Suprapubic skin (tissue), 4 donors: Measurements from ENCODE around the gene ABHD17A. TPM values are rescaled to one million over a fixed set of nuclear protein-coding genes. Genes with fewer than 3 reads are reported as not detected.

Experiments used
- DNase-seq, 2 donors: peaks; one replicate each; pipeline ENCODE4 v3.0.0-alpha.2; 2019; ENCODE audit warnings: low spot score in 2 of 2
- H3K27ac ChIP-seq: fragments of 200-600 bp; sonication (generic); one replicate; pipeline ENCODE4 v1.5.1; 2019
- H3K27me3 ChIP-seq: fragments of 200-600 bp; sonication (generic); one replicate; pipeline ENCODE4 v1.5.1; 2019
- H3K36me3 ChIP-seq: fragments of 200-600 bp; sonication (generic); one replicate; pipeline ENCODE4 v1.5.1; 2019
- H3K4me1 ChIP-seq: fragments of 200-600 bp; sonication (generic); one replicate; pipeline ENCODE4 v1.5.1; 2019
- H3K4me3 ChIP-seq: fragments of 200-600 bp; sonication (generic); one replicate; pipeline ENCODE4 v1.5.1; 2019; ENCODE audit warnings: mild to moderate bottlenecking
- H3K9me3 ChIP-seq: fragments of 200-600 bp; sonication (generic); one replicate; pipeline ENCODE4 v1.5.1; 2019
- EP300 ChIP-seq: sonication (generic); formaldehyde crosslinking; IDR thresholded peaks from one replicate; pipeline ENCODE4 v1.6.1; 2017; ENCODE audit warnings: antibody characterized with exemption
- POLR2A ChIP-seq, 2 donors: fragments of 450-650 bp; IDR thresholded peaks; one replicate each; pipeline ENCODE4 v1.6.1; 2017; ENCODE audit warnings: antibody characterized with exemption in 2 of 2, mild to moderate bottlenecking in 2 of 2, moderate library complexity in 2 of 2
- POLR2AphosphoS5 ChIP-seq, 3 donors: sonication (generic); formaldehyde crosslinking; IDR thresholded peaks; one replicate each; pipeline ENCODE4 v1.6.1; 2017; ENCODE audit warnings: antibody characterized with exemption in 3 of 3
- WGBS: methylation state at CpG from one replicate; pipeline ENCODE4 v1.1.5; 2018; 5-methylcytosine and 5-hydroxymethylcytosine counted together
- total RNA-seq, 4 donors: library from RNA; depleted of rRNA; stranded (reverse); fragments of >200 nt; gene quantifications; one replicate each; pipeline ENCODE4 v1.1.0, GENCODE V29; 2016
- TF ChIP-seq, protein P1 (sequence below), 2 donors: fragments of 200-600 bp in 1 of 2; fragments of 450-650 bp in 1 of 2; sonication (generic) in 1 of 2; IDR thresholded peaks; one replicate each; pipeline ENCODE4 v1.5.1; 2016 to 2019; ENCODE audit warnings: antibody characterized with exemption in 2 of 2, mild to moderate bottlenecking in 1 of 2, moderate library complexity in 1 of 2

Gene ABHD17A
- total RNA-seq, 4 donors from 2014 or later: 82.3 to 120 (median 110) TPM

DNA sequence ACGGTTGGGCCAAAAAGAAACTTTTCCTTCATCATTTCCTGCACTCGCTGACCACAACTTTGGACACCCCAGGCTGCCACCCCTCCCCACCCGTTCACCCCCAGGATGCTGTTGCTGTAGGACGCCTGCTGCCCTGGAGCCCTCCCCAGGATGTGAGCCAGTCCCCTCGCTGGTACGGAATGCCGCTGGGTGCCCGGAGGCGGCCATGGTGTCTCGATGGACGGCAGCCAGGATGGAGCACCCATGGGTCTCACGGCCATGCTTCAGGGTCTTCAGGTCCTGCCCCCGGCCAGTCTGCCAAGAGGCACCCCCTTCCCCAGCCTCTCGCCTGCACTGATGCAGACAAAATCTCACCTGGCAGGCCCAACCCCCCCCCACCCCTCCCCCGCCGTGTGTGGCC is 40.2 kb upstream of the ABHD17A start:
- Histone ChIP-seq H3K27me3 (no peaks in the 10 kb centered on the region), H3K4me3 (no peak overlapping the region), H3K36me3 (peaks cover 49% of the 10 kb centered on the region), H3K9me3 (no peaks in the 10 kb centered on the region), H3K27ac (no peak overlapping the region), H3K4me1 (peaks cover 15% of the 10 kb centered on the region)
- WGBS: 91% methylated on average over 11 of the region's 16 CpGs
- TF ChIP-seq, protein P1, sequence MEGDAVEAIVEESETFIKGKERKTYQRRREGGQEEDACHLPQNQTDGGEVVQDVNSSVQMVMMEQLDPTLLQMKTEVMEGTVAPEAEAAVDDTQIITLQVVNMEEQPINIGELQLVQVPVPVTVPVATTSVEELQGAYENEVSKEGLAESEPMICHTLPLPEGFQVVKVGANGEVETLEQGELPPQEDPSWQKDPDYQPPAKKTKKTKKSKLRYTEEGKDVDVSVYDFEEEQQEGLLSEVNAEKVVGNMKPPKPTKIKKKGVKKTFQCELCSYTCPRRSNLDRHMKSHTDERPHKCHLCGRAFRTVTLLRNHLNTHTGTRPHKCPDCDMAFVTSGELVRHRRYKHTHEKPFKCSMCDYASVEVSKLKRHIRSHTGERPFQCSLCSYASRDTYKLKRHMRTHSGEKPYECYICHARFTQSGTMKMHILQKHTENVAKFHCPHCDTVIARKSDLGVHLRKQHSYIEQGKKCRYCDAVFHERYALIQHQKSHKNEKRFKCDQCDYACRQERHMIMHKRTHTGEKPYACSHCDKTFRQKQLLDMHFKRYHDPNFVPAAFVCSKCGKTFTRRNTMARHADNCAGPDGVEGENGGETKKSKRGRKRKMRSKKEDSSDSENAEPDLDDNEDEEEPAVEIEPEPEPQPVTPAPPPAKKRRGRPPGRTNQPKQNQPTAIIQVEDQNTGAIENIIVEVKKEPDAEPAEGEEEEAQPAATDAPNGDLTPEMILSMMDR (IDR thresholded peaks at IDR 0.05): no peak
- TF ChIP-seq EP300 (no peak), POLR2AphosphoS5 (IDR thresholded peaks at IDR 0.05) (no peak), POLR2A (IDR thresholded peaks at IDR 0.05) (no peak)
- DNase-seq: no peak

DNA sequence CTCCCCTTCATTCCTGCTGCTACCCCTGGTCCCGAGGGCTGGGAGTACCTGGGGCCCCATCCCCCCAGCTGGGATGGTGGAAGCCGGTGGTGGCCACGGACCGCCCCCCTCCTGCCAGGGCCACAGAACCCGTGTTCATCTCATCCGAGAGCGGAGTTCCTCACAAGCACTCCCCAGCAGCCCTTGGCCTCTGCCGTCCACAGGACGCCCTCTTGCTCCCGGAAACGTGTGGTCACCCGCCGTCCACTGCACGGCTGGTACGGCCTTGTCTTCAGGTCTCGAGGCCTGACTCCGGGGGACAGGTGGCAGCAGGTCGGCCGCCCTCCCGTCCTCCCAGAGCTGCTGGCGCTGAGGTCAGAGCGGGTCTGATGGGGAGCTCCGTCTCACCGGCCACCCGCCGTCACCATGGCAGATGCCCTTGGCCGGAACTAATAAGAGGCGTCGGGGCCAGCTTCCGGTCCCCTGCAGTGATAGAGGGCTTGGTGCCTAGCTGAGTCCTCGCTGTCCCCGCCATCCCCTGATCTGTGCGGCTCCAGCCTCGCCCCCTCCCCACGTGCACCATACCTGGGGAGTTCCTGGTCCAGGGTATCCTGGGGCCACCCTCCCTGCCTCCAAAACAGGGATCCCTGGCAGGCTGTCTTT is 39.1 kb upstream of the ABHD17A start:
- Histone ChIP-seq H3K27ac (no peak overlapping the region), H3K27me3 (no peaks in the 10 kb centered on the region), H3K4me1 (peaks cover 6% of the 10 kb centered on the region), H3K36me3 (peaks cover 60% of the 10 kb centered on the region), H3K4me3 (no peak overlapping the region), H3K9me3 (no peaks in the 10 kb centered on the region)
- DNase-seq: no peak
- no CpG with 5 or more reads among the region's 35 CpGs for WGBS
- TF ChIP-seq POLR2AphosphoS5 (IDR thresholded peaks at IDR 0.05) (no peak), POLR2A (IDR thresholded peaks at IDR 0.05) (no peak), EP300 (no peak)
- TF ChIP-seq, protein P1 (IDR thresholded peaks at IDR 0.05): no peak

GRCh38 chr19:1923319-1923718 is 38.0 kb upstream of the ABHD17A start:
- Histone ChIP-seq H3K27me3 (no peaks in the 10 kb centered on the region), H3K4me1 (no peaks in the 10 kb centered on the region), H3K4me3 (no peak overlapping the region), H3K9me3 (no peaks in the 10 kb centered on the region), H3K36me3 (peaks cover 71% of the 10 kb centered on the region), H3K27ac (no peak overlapping the region)
- WGBS: 67% methylated on average over 6 of the region's 8 CpGs
- no peak for TF ChIP-seq POLR2A (IDR thresholded peaks at IDR 0.05)
- no peak for TF ChIP-seq POLR2AphosphoS5 (IDR thresholded peaks at IDR 0.05)
- no peak for TF ChIP-seq EP300
- TF ChIP-seq, protein P1 (IDR thresholded peaks at IDR 0.05): no peak
- DNase-seq: no peak

GRCh38 chr19:1922803-1923202 is 37.5 kb upstream of the ABHD17A start:
- whole genome bisulfite sequencing: over 99% methylated on average over 18 of the region's 23 CpGs
- no peaks in the 10 kb centered on the region for H3K4me1 ChIP-seq
- no peaks in the 10 kb centered on the region for H3K27me3 ChIP-seq
- DNase-seq: no peak
- H3K9me3 ChIP-seq: no peaks in the 10 kb centered on the region
- TF ChIP-seq EP300 (no peak), POLR2AphosphoS5 (IDR thresholded peaks at IDR 0.05) (no peak), POLR2A (IDR thresholded peaks at IDR 0.05) (no peak)
- TF ChIP-seq, protein P1 (IDR thresholded peaks at IDR 0.05): no peak
- peaks cover 77% of the 10 kb centered on the region for H3K36me3 ChIP-seq
- no peak overlapping the region for H3K4me3 ChIP-seq
- H3K27ac ChIP-seq: no peak overlapping the region

- Histone ChIP-seq H3K4me3 (no peak overlapping the region), H3K27ac (no peak overlapping the region), H3K4me1 (no peaks in the 10 kb centered on the region), H3K27me3 (no peaks in the 10 kb centered on the region), H3K36me3 (peaks cover 82% of the 10 kb centered on the region), H3K9me3 (no peaks in the 10 kb centered on the region)
- 89% methylated on average over 15 of the region's 15 CpGs for WGBS
- TF ChIP-seq, protein P1 (IDR thresholded peaks at IDR 0.05): no peak
- TF ChIP-seq EP300 (no peak), POLR2A (IDR thresholded peaks at IDR 0.05) (no peak), POLR2AphosphoS5 (IDR thresholded peaks at IDR 0.05) (no peak)
- no peak for DNase-seq
Measured at GRCh38 chr19:1921825-1922224, 36.5 kb upstream of the ABHD17A start.
